Gastrocnemius medialis (tissue), 4 donors: Measurements from ENCODE around the gene RSL24D1. TPM values are rescaled to one million over a fixed set of nuclear protein-coding genes. Genes with fewer than 3 reads are reported as not detected.

Experiments used
- ATAC-seq, 2 donors: fragments of 150-250 bp; one replicate each; pipeline ENCODE4 v1.9.1; 2016
- DNase-seq, 2 donors: peaks; one replicate each; pipeline ENCODE4 v3.0.0-alpha.2; 2019
- H3K27ac ChIP-seq, 4 donors: fragments of 200-600 bp; sonication (generic); 1 replicate in 1 of 4; 2 replicates in 3 of 4; pipeline ENCODE4 v1.5.1; 2016 to 2018; ENCODE audit warnings: mild to moderate bottlenecking in 2 of 4, moderate library complexity in 1 of 4
- H3K27me3 ChIP-seq, 3 donors: fragments of 200-600 bp; sonication (generic) in 2 of 3; 1 replicate in 1 of 3; 2 replicates in 2 of 3; pipeline versions ENCODE4 v1.5.1 to v1.6.0; 2016 to 2019; ENCODE audit warnings: mild to moderate bottlenecking in 1 of 3, moderate library complexity in 1 of 3
- H3K36me3 ChIP-seq, 2 donors: fragments of 200-600 bp; sonication (generic) in 1 of 2; one replicate each; pipeline ENCODE4 v1.5.1; 2017 to 2018
- H3K4me1 ChIP-seq, 2 donors: fragments of 200-600 bp; sonication (generic) in 1 of 2; one replicate each; pipeline ENCODE4 v1.5.1; 2016 to 2017; ENCODE audit warnings: mild to moderate bottlenecking in 2 of 2
- H3K4me3 ChIP-seq, 4 donors: fragments of 200-600 bp; sonication (generic) in 3 of 4; 1 replicate in 1 of 4; 2 replicates in 3 of 4; pipeline ENCODE4 v1.5.1; 2016 to 2019; ENCODE audit warnings: mild to moderate bottlenecking in 2 of 4
- H3K9me3 ChIP-seq, 3 donors: fragments of 200-600 bp; sonication (generic) in 2 of 3; 1 replicate in 1 of 3; 2 replicates in 2 of 3; pipeline ENCODE4 v1.5.1; 2016 to 2019
- POLR2A ChIP-seq, 2 donors: fragments of 450-650 bp; IDR thresholded peaks; one replicate each; pipeline ENCODE4 v1.6.1; 2017; ENCODE audit warnings: antibody characterized with exemption in 2 of 2, mild to moderate bottlenecking in 2 of 2, moderate library complexity in 2 of 2
- in situ Hi-C, 4 donors: fragments of 200-750 bp; cut with MboI; loops; one replicate each; pipeline versions ENCODE4 v1.15.0 to v1.8.0; 2017; ENCODE audit warnings: low sequenced_read_pairs in 4 of 4
- intact Hi-C: fragments of 100-400 bp; cut with DNase I; formaldehyde crosslinking; loops from one replicate; pipeline ENCODE4 v1.15.1; 2023; ENCODE audit warnings: low total_unique reads
- total RNA-seq, 4 donors: library from RNA; depleted of rRNA; stranded (reverse); fragments of >200 nt; gene quantifications; one replicate each; pipeline versions ENCODE4 v1.1.0 to v1.2.3, GENCODE V29; 2016
- TF ChIP-seq, protein P1 (sequence below), 5 experiments: fragments of 450-650 bp in 3 of 5; fragments of 200-600 bp in 2 of 5; sonication (generic) in 2 of 5; IDR thresholded peaks in 4 of 5; conservative IDR thresholded peaks in 1 of 5; 1 replicate in 4 of 5; 2 replicates in 1 of 5; pipeline ENCODE4 v1.5.1; 2016 to 2019; ENCODE audit warnings: antibody characterized with exemption in 5 of 5, mild to moderate bottlenecking in 3 of 5, moderate library complexity in 3 of 5

Gene RSL24D1
- total RNA-seq, 4 donors from 2014 or later, result 36.8 to 53.3 (median 52.0) TPM

DNA sequence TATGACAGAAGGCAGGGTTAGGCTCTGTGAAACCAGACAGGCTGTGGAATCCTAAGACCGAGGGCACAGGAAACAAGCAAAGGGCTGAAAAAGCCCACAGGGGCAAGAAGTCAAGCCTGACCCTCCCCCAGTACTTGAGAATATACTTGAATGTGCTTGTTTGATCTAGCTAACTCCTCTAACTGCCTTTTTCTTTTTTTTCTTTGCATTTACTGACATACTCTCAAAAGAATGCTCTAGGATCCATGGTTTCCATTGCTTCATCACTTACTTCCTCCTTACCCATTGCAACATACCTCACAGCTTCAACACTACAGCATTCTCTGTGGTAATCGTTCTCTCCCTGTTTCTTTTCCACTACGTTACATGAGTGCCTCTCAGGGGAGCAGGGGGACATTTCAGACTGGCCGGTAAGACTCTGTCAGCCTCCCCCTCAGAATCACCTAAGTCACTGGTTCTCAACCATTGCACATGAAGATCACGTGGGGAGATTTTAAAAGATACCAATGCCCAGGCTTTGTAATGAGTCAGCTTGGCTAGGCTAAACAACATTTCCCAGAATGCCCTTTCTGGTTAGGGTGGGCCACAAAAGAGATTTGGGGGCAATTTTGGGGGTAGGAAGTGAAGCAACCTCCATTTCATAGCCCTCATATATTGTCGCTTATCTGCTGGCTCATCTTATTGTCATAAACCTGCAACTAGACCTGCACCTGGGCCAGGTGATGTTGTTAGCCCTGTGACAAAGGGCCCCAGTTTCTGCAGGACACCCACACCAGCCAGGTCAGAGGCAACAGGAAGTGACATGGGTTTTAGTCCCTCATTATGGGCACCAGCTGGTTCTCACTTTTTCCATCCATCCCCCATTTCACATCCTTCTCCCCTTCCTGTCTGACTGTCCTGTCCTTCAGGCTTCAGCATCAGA is 24.6 kb upstream of the RSL24D1 start:
- no peak overlapping the region for H3K27ac ChIP-seq
- H3K4me1 ChIP-seq, result no peaks in the 10 kb centered on the region
- H3K27me3 ChIP-seq, result no peaks in the 10 kb centered on the region
- no peaks in the 10 kb centered on the region for H3K9me3 ChIP-seq
- intact Hi-C loops (no loop called here), in situ Hi-C loops (loop anchor here in 1 of 4 donors (25.0 kb wide), 1 partner anchor 216 kb away; no protein-coding TSS in a partner anchor)
- no peak overlapping the region for H3K4me3 ChIP-seq
- TF ChIP-seq POLR2A (IDR thresholded peaks at IDR 0.05), result no peak
- TF ChIP-seq, protein P1, sequence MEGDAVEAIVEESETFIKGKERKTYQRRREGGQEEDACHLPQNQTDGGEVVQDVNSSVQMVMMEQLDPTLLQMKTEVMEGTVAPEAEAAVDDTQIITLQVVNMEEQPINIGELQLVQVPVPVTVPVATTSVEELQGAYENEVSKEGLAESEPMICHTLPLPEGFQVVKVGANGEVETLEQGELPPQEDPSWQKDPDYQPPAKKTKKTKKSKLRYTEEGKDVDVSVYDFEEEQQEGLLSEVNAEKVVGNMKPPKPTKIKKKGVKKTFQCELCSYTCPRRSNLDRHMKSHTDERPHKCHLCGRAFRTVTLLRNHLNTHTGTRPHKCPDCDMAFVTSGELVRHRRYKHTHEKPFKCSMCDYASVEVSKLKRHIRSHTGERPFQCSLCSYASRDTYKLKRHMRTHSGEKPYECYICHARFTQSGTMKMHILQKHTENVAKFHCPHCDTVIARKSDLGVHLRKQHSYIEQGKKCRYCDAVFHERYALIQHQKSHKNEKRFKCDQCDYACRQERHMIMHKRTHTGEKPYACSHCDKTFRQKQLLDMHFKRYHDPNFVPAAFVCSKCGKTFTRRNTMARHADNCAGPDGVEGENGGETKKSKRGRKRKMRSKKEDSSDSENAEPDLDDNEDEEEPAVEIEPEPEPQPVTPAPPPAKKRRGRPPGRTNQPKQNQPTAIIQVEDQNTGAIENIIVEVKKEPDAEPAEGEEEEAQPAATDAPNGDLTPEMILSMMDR (IDR thresholded peaks at IDR 0.05 in 4 of 5, conservative IDR thresholded peaks at IDR 0.05 in 1 of 5), result no peak
- DNase-seq, result no peak
- no peaks in the 10 kb centered on the region for H3K36me3 ChIP-seq
- no peak for ATAC-seq

DNA sequence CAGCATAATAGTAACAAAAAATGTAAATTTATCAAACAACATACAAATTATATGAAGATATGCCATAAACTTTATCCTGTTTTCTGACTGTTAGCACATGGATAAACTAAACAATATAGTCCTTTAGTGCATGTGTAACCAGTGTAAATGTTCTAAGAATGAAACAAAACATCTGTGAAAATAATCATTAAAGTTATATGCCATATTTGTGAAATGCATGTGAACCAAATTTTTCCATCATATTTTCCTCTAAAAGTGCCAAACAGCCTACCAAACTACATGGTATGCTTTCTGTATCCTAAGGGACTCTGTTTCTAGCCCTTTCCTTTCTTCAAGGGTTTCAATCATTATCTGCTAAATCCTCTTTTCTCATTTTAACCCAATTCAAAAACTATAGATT is 23.9 kb upstream of the RSL24D1 start:
- in situ Hi-C loops (loop anchor here in 1 of 4 donors (25.0 kb wide), 1 partner anchor 217 kb away; no protein-coding TSS in a partner anchor), intact Hi-C loops (no loop called here)
- Histone ChIP-seq H3K27ac (no peak overlapping the region), H3K4me3 (no peak overlapping the region), H3K27me3 (no peaks in the 10 kb centered on the region), H3K9me3 (no peaks in the 10 kb centered on the region), H3K36me3 (no peaks in the 10 kb centered on the region), H3K4me1 (no peaks in the 10 kb centered on the region)
- no peak for ATAC-seq
- DNase-seq, result no peak
- no peak for TF ChIP-seq POLR2A (IDR thresholded peaks at IDR 0.05)

DNA sequence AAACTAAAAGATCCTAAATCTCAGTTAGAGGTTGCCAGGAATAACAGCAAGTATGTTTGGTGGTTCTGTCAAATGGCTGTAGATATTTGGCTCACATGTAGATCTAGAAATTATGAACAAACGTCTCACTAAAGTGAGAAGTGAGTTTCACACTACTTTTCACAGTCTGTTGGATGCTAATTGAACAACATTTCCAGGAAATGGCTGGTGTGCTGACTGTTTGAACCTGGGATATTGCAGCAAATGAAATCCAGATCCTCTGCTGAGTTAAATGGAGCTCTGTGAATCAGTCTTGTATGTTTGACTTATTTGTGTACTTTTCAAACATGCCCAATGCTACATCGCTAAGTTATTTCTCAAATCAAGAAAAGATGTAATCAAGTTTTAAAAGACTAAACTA is 21.3 kb upstream of the RSL24D1 start:
- Histone ChIP-seq H3K9me3 (no peaks in the 10 kb centered on the region), H3K4me3 (no peak overlapping the region), H3K36me3 (no peaks in the 10 kb centered on the region), H3K27ac (no peak overlapping the region), H3K27me3 (no peaks in the 10 kb centered on the region), H3K4me1 (no peaks in the 10 kb centered on the region)
- in situ Hi-C loops (loop anchor here (5.0 to 25.0 kb wide), 4 partner anchors 74 to 219 kb away; no protein-coding TSS in a partner anchor), intact Hi-C loops (loop anchor here (5.0 kb wide), 1 partner anchor 219 kb away; no protein-coding TSS in a partner anchor)
- TF ChIP-seq, protein P1 (IDR thresholded peaks at IDR 0.05 in 4 of 5, conservative IDR thresholded peaks at IDR 0.05 in 1 of 5), result no peak
- TF ChIP-seq POLR2A (IDR thresholded peaks at IDR 0.05), result no peak
- ATAC-seq, result no peak
- no peak for DNase-seq

DNA sequence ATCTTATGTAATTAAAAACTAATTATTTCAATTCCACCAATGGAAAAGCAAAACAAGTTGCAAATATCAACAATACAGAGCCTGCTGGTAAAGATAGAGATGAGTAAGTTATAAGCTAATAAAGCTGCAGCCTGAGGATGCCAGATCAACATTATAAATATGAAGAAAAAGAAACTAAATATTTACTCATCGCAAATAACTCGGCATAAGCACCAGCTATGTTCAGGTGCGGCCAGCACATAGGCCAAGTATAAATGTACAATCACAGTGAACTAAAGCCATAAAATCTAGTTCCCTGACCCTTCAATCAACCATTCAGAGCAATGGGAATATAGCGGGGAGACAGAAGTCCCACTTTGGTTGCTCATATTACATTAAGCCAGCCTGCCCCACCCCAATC is 7.7 kb upstream of the RSL24D1 start:
- no peaks in the 10 kb centered on the region for H3K27me3 ChIP-seq
- H3K4me3 ChIP-seq, result no peak overlapping the region
- H3K36me3 ChIP-seq, result no peaks in the 10 kb centered on the region
- no peaks in the 10 kb centered on the region for H3K4me1 ChIP-seq
- no peaks in the 10 kb centered on the region for H3K9me3 ChIP-seq
- ATAC-seq, result no peak
- intact Hi-C loops, result no loop called here
- TF ChIP-seq POLR2A (IDR thresholded peaks at IDR 0.05), result no peak
- TF ChIP-seq, protein P1 (IDR thresholded peaks at IDR 0.05 in 4 of 5, conservative IDR thresholded peaks at IDR 0.05 in 1 of 5), result no peak
- no peak overlapping the region for H3K27ac ChIP-seq
- in situ Hi-C loops, result loop anchor here in 1 of 4 donors (25.0 kb wide), 1 partner anchor 233 kb away; no protein-coding TSS in a partner anchor
- DNase-seq, result no peak

DNA sequence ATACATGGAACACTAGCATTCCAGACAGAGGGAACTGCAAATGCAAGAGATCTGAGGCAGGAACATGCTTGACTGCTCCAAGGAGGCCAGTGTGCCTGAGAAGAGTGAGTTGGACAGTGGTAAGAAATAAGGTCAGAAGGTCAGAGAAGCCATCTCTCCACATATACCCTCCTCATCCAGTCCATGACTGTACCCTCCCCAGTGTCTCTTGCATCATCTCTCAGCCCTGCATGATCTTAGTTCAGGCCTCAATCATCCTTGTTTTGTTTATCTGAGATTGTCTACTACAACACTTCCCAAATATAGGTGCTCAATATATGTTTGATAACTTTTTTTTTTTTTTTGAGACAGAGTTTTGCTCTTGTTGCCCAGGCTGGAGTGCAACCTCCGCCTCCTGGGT is 5.5 kb upstream of the RSL24D1 start:
- Histone ChIP-seq H3K9me3 (no peaks in the 10 kb centered on the region), H3K36me3 (no peaks in the 10 kb centered on the region), H3K27me3 (no peaks in the 10 kb centered on the region), H3K4me1 (peaks cover 0 to 6% of the 10 kb centered on the region in 2 donors), H3K27ac (no peak overlapping the region), H3K4me3 (no peak overlapping the region)
- no peak for ATAC-seq
- TF ChIP-seq, protein P1 (IDR thresholded peaks at IDR 0.05 in 4 of 5, conservative IDR thresholded peaks at IDR 0.05 in 1 of 5), result no peak
- no peak for TF ChIP-seq POLR2A (IDR thresholded peaks at IDR 0.05)
- no peak for DNase-seq
- in situ Hi-C loops, result loop anchor here in 1 of 4 donors (25.0 kb wide), 1 partner anchor 235 kb away; no protein-coding TSS in a partner anchor
- intact Hi-C loops, result no loop called here
